ENCODE results near the gene MRPL32.

Gene MRPL32

DNA sequence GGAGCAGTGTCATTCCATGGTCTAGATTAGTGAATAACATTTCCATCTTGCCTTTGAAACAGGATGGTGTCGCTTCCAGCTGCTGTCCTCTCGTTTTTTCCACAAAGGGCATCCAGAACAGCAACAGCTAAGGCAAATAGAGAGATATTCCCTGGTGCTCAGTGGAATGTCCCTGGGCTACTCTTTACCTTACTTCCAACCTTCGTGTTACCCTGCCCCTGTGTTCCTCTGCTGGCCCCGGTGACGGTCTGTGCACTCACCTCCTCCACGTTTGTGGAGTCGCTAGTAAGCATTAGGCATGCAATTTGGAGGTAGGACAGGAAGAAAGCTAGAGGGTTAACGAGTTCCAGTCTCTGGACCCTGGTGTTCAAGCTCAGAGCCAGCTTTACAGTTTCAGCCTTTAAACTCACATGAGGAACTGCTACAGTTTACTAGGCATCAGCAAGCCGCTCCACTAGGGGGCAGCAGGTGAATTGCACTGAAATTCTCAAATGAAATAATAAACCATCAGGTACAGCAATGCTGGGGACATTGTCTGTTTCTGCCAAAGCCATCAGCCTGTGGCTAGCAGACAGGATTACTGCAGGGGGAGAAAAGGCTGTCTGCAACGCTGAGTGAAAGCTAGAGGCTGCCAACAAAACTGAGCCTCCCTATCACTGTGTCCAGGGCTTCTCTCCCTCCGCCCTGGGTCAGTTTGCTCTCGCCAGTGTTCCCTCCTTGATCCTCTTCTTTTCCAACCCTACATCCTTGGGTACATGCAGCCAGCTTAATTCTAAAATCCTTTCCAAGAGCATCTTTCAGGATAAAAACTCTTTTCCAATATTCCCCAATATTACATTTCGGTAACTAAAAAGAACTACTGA, 9.0 kb downstream of the MRPL32 start:
- no peaks in the 10 kb centered on the region for H3K4me1 ChIP-seq (ENCODE audit: control insufficient read depth in 2 of 2, insufficient read depth in 2 of 2, low read length in 2 of 2)
- peaks cover 18 to 29% of the 10 kb centered on the region in 2 donors for H3K36me3 ChIP-seq (ENCODE audit: control insufficient read depth in 2 of 2, insufficient read depth in 2 of 2, low read length in 2 of 2)
- no peak overlapping the region for H3K9ac ChIP-seq (ENCODE audit: low read depth in 1 of 2, low read length in 2 of 2)
- no peaks in the 10 kb centered on the region for H3K27me3 ChIP-seq (ENCODE audit: control insufficient read depth in 2 of 2, insufficient read depth in 2 of 2, low read length in 2 of 2)
- H3K4me3 ChIP-seq (ENCODE audit: low read length in 2 of 2): no peak overlapping the region
- no peak overlapping the region for H3K27ac ChIP-seq (ENCODE audit: low read depth in 2 of 2, low read length in 2 of 2)
- H3K9me3 ChIP-seq (ENCODE audit: control insufficient read depth in 2 of 2, low read length in 2 of 2): no peaks in the 10 kb centered on the region

GRCh38 chr7:42945821-42946626, 13.8 kb downstream of the MRPL32 start:
- no peak overlapping the region for H3K4me3 ChIP-seq (ENCODE audit: low read length in 2 of 2)
- H3K27ac ChIP-seq (ENCODE audit: low read depth in 2 of 2, low read length in 2 of 2): no peak overlapping the region
- H3K9me3 ChIP-seq (ENCODE audit: control insufficient read depth in 2 of 2, low read length in 2 of 2): no peaks in the 10 kb centered on the region
- H3K36me3 ChIP-seq (ENCODE audit: control insufficient read depth in 2 of 2, insufficient read depth in 2 of 2, low read length in 2 of 2): no peaks in the 10 kb centered on the region
- no peaks in the 10 kb centered on the region for H3K27me3 ChIP-seq (ENCODE audit: control insufficient read depth in 2 of 2, insufficient read depth in 2 of 2, low read length in 2 of 2)
- no peak overlapping the region for H3K9ac ChIP-seq (ENCODE audit: low read depth in 1 of 2, low read length in 2 of 2)
- H3K4me1 ChIP-seq (ENCODE audit: control insufficient read depth in 2 of 2, insufficient read depth in 2 of 2, low read length in 2 of 2): no peaks in the 10 kb centered on the region

- H3K36me3 ChIP-seq (ENCODE audit: control insufficient read depth in 2 of 2, insufficient read depth in 2 of 2, low read length in 2 of 2): no peaks in the 10 kb centered on the region
- no peaks in the 10 kb centered on the region for H3K27me3 ChIP-seq (ENCODE audit: control insufficient read depth in 2 of 2, insufficient read depth in 2 of 2, low read length in 2 of 2)
- no peaks in the 10 kb centered on the region for H3K9me3 ChIP-seq (ENCODE audit: control insufficient read depth in 2 of 2, low read length in 2 of 2)
- no peak overlapping the region for H3K9ac ChIP-seq (ENCODE audit: low read depth in 1 of 2, low read length in 2 of 2)
- no peak overlapping the region for H3K27ac ChIP-seq (ENCODE audit: low read depth in 2 of 2, low read length in 2 of 2)
- H3K4me3 ChIP-seq (ENCODE audit: low read length in 2 of 2): no peak overlapping the region
- no peaks in the 10 kb centered on the region for H3K4me1 ChIP-seq (ENCODE audit: control insufficient read depth in 2 of 2, insufficient read depth in 2 of 2, low read length in 2 of 2)
Measured at GRCh38 chr7:42946627-42946950, 14.4 kb downstream of the MRPL32 start.

- Histone ChIP-seq H3K27me3 (ENCODE audit: control insufficient read depth in 2 of 2, insufficient read depth in 2 of 2, low read length in 2 of 2) (no peaks in the 10 kb centered on the region), H3K9me3 (ENCODE audit: control insufficient read depth in 2 of 2, low read length in 2 of 2) (no peaks in the 10 kb centered on the region), H3K4me3 (ENCODE audit: low read length in 2 of 2) (no peak overlapping the region), H3K27ac (ENCODE audit: low read depth in 2 of 2, low read length in 2 of 2) (no peak overlapping the region), H3K4me1 (ENCODE audit: control insufficient read depth in 2 of 2, insufficient read depth in 2 of 2, low read length in 2 of 2) (no peaks in the 10 kb centered on the region), H3K36me3 (ENCODE audit: control insufficient read depth in 2 of 2, insufficient read depth in 2 of 2, low read length in 2 of 2) (no peaks in the 10 kb centered on the region), H3K9ac (ENCODE audit: low read depth in 1 of 2, low read length in 2 of 2) (no peak overlapping the region)
Measured at GRCh38 chr7:42947521-42947920, 15.3 kb downstream of the MRPL32 start.

GRCh38 chr7:42950417-42950816, 18.2 kb downstream of the MRPL32 start:
- H3K27ac ChIP-seq (ENCODE audit: low read depth in 2 of 2, low read length in 2 of 2): no peak overlapping the region
- no peak overlapping the region for H3K9ac ChIP-seq (ENCODE audit: low read depth in 1 of 2, low read length in 2 of 2)
- H3K27me3 ChIP-seq (ENCODE audit: control insufficient read depth in 2 of 2, insufficient read depth in 2 of 2, low read length in 2 of 2): no peaks in the 10 kb centered on the region
- H3K4me1 ChIP-seq (ENCODE audit: control insufficient read depth in 2 of 2, insufficient read depth in 2 of 2, low read length in 2 of 2): no peaks in the 10 kb centered on the region
- no peaks in the 10 kb centered on the region for H3K9me3 ChIP-seq (ENCODE audit: control insufficient read depth in 2 of 2, low read length in 2 of 2)
- H3K4me3 ChIP-seq (ENCODE audit: low read length in 2 of 2): no peak overlapping the region
- H3K36me3 ChIP-seq (ENCODE audit: control insufficient read depth in 2 of 2, insufficient read depth in 2 of 2, low read length in 2 of 2): no peaks in the 10 kb centered on the region

DNA sequence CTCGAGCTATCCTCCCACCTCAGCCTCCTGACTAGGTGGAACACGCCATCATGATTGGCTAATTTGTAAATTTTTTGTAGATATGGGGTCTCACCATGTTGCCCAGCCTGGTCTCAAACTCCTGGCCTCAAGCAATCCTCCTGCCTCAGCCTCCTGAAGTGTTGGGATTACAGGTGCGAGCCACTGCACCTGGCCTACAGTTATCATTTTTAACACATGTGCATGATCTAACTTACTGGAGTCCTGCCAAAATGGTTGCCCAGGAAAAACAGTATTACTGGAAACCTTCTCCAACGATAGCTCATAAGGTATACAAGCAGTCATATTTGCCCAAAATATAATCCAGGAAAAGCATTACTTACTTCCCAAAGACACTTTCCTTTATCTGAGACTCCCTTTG, 20.2 kb downstream of the MRPL32 start:
- no peaks in the 10 kb centered on the region for H3K9me3 ChIP-seq (ENCODE audit: control insufficient read depth in 2 of 2, low read length in 2 of 2)
- H3K27ac ChIP-seq (ENCODE audit: low read depth in 2 of 2, low read length in 2 of 2): no peak overlapping the region
- no peaks in the 10 kb centered on the region for H3K4me1 ChIP-seq (ENCODE audit: control insufficient read depth in 2 of 2, insufficient read depth in 2 of 2, low read length in 2 of 2)
- H3K36me3 ChIP-seq (ENCODE audit: control insufficient read depth in 2 of 2, insufficient read depth in 2 of 2, low read length in 2 of 2): no peaks in the 10 kb centered on the region
- H3K9ac ChIP-seq (ENCODE audit: low read depth in 1 of 2, low read length in 2 of 2): no peak overlapping the region
- no peak overlapping the region for H3K4me3 ChIP-seq (ENCODE audit: low read length in 2 of 2)
- H3K27me3 ChIP-seq (ENCODE audit: control insufficient read depth in 2 of 2, insufficient read depth in 2 of 2, low read length in 2 of 2): no peaks in the 10 kb centered on the region

- Histone ChIP-seq H3K27ac (ENCODE audit: low read depth in 2 of 2, low read length in 2 of 2) (no peak overlapping the region), H3K27me3 (ENCODE audit: control insufficient read depth in 2 of 2, insufficient read depth in 2 of 2, low read length in 2 of 2) (no peaks in the 10 kb centered on the region), H3K4me3 (ENCODE audit: low read length in 2 of 2) (no peak overlapping the region), H3K36me3 (ENCODE audit: control insufficient read depth in 2 of 2, insufficient read depth in 2 of 2, low read length in 2 of 2) (no peaks in the 10 kb centered on the region), H3K9ac (ENCODE audit: low read depth in 1 of 2, low read length in 2 of 2) (no peak overlapping the region), H3K4me1 (ENCODE audit: control insufficient read depth in 2 of 2, insufficient read depth in 2 of 2, low read length in 2 of 2) (no peaks in the 10 kb centered on the region), H3K9me3 (ENCODE audit: control insufficient read depth in 2 of 2, low read length in 2 of 2) (no peaks in the 10 kb centered on the region)
Measured at GRCh38 chr7:42953994-42954393, 21.8 kb downstream of the MRPL32 start.

DNA sequence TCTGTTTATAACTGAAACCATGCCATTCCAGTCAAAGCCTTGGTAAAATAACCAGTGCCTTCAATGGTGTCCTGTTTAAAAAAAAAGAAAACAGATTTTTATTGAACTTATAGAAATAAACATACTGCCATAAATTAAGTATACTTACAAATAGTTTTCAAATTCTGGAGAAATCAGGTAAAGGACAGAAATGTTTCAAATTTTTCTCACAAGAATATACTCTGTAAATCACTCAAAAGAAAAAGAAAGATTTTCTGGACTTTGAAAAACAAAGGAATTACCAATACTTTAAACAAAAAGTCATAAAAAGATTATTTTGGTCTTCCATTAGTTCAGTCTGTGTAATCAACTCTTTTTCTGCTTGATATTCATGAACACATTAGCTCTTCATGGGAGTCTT, 23.9 kb downstream of the MRPL32 start:
- Histone ChIP-seq H3K4me3 (ENCODE audit: low read length in 2 of 2) (no peak overlapping the region), H3K4me1 (ENCODE audit: control insufficient read depth in 2 of 2, insufficient read depth in 2 of 2, low read length in 2 of 2) (no peaks in the 10 kb centered on the region), H3K9me3 (ENCODE audit: control insufficient read depth in 2 of 2, low read length in 2 of 2) (no peaks in the 10 kb centered on the region), H3K36me3 (ENCODE audit: control insufficient read depth in 2 of 2, insufficient read depth in 2 of 2, low read length in 2 of 2) (no peaks in the 10 kb centered on the region), H3K9ac (ENCODE audit: low read depth in 1 of 2, low read length in 2 of 2) (no peak overlapping the region), H3K27me3 (ENCODE audit: control insufficient read depth in 2 of 2, insufficient read depth in 2 of 2, low read length in 2 of 2) (no peaks in the 10 kb centered on the region), H3K27ac (ENCODE audit: low read depth in 2 of 2, low read length in 2 of 2) (no peak overlapping the region)

- H3K4me3 ChIP-seq (ENCODE audit: low read length in 2 of 2): no peak overlapping the region
- no peaks in the 10 kb centered on the region for H3K36me3 ChIP-seq (ENCODE audit: control insufficient read depth in 2 of 2, insufficient read depth in 2 of 2, low read length in 2 of 2)
- no peak overlapping the region for H3K9ac ChIP-seq (ENCODE audit: low read depth in 1 of 2, low read length in 2 of 2)
- H3K4me1 ChIP-seq (ENCODE audit: control insufficient read depth in 2 of 2, insufficient read depth in 2 of 2, low read length in 2 of 2): no peaks in the 10 kb centered on the region
- H3K27me3 ChIP-seq (ENCODE audit: control insufficient read depth in 2 of 2, insufficient read depth in 2 of 2, low read length in 2 of 2): no peaks in the 10 kb centered on the region
- no peak overlapping the region for H3K27ac ChIP-seq (ENCODE audit: low read depth in 2 of 2, low read length in 2 of 2)
- H3K9me3 ChIP-seq (ENCODE audit: control insufficient read depth in 2 of 2, low read length in 2 of 2): no peaks in the 10 kb centered on the region
Measured at GRCh38 chr7:42959549-42959948, 27.4 kb downstream of the MRPL32 start.

DNA sequence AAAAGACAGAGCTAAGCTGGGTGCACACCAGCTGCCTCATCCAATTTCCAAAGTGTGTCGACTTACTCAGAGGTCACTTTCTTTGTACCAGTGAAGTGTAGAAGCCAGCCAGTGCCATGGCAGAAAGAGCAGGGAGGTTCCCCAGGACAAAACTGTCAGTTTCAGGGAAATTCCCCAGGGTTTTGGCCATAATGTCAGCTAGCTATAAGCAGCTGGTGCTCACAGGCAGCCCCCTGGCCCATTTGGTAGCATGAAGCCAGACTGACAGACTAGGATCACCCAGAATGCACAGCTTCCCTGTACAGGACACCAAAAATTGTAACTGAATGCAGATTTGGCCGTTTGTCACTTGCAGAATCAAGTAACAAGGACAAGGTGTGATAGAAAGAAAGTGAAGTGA, 28.6 kb downstream of the MRPL32 start:
- Histone ChIP-seq H3K4me1 (ENCODE audit: control insufficient read depth in 2 of 2, insufficient read depth in 2 of 2, low read length in 2 of 2) (no peaks in the 10 kb centered on the region), H3K27ac (ENCODE audit: low read depth in 2 of 2, low read length in 2 of 2) (no peak overlapping the region), H3K9ac (ENCODE audit: low read depth in 1 of 2, low read length in 2 of 2) (no peak overlapping the region), H3K9me3 (ENCODE audit: control insufficient read depth in 2 of 2, low read length in 2 of 2) (no peaks in the 10 kb centered on the region), H3K4me3 (ENCODE audit: low read length in 2 of 2) (no peak overlapping the region), H3K36me3 (ENCODE audit: control insufficient read depth in 2 of 2, insufficient read depth in 2 of 2, low read length in 2 of 2) (no peaks in the 10 kb centered on the region), H3K27me3 (ENCODE audit: control insufficient read depth in 2 of 2, insufficient read depth in 2 of 2, low read length in 2 of 2) (no peaks in the 10 kb centered on the region)

Data from mucosa of rectum (tissue), 2 donors.